GM18858 (cell line): ENCODE results near the gene SUCLG1.
"Not testable (repeated sequence)": the region's sequence is repeated elsewhere in the genome, so short reads cannot be mapped to it uniquely, and the experiment has no call there.

Experiments used
- ATAC-seq: cut with Tn5 transposase; IDR thresholded peaks from one replicate; pipeline ENCODE4 v1.9.1; 2021; ENCODE audit not compliant: unreplicated experiment

SUCLG1 gene

GRCh38 chr2:84424152-84424551 lies 34.9 kb downstream of the SUCLG1 start:
- no peak for ATAC-seq

- no peak for ATAC-seq
Measured at GRCh38 chr2:84421791-84422190, 37.3 kb downstream of the SUCLG1 start.

GRCh38 chr2:84421197-84421596 lies 37.9 kb downstream of the SUCLG1 start:
- ATAC-seq: no peak

- no peak for ATAC-seq
Measured at GRCh38 chr2:84417453-84418145, 41.5 kb downstream of the SUCLG1 start.

- no peak for ATAC-seq
Measured at GRCh38 chr2:84409531-84409930, 49.5 kb downstream of the SUCLG1 start.

GRCh38 chr2:84402111-84402510 lies 57.0 kb downstream of the SUCLG1 start:
- not testable (repeated sequence) for ATAC-seq

GRCh38 chr2:84399839-84400238 lies 59.2 kb downstream of the SUCLG1 start:
- not testable (repeated sequence) for ATAC-seq

GRCh38 chr2:84395820-84396219 lies 63.3 kb downstream of the SUCLG1 start:
- no peak for ATAC-seq

GRCh38 chr2:84394628-84395027 lies 64.5 kb downstream of the SUCLG1 start:
- ATAC-seq: no peak

- ATAC-seq: no peak
Measured at GRCh38 chr2:84393829-84394228, 65.3 kb downstream of the SUCLG1 start.

GRCh38 chr2:84389794-84390193 lies 69.3 kb downstream of the SUCLG1 start:
- no peak for ATAC-seq

- no peak for ATAC-seq
Measured at GRCh38 chr2:84388921-84389490, 70.1 kb downstream of the SUCLG1 start.

- ATAC-seq: no peak
Measured at GRCh38 chr2:84388133-84388532, 70.9 kb downstream of the SUCLG1 start.

- ATAC-seq: no peak
Measured at GRCh38 chr2:84386336-84387040, 72.6 kb downstream of the SUCLG1 start.

- no peak for ATAC-seq
Measured at GRCh38 chr2:84383271-84383670, 75.8 kb downstream of the SUCLG1 start.

GRCh38 chr2:84380875-84381274 lies 78.2 kb downstream of the SUCLG1 start:
- no peak for ATAC-seq

GRCh38 chr2:84378960-84379359 lies 80.1 kb downstream of the SUCLG1 start:
- no peak for ATAC-seq

GRCh38 chr2:84375020-84375419 lies 84.1 kb downstream of the SUCLG1 start:
- ATAC-seq: no peak

- ATAC-seq: no peak
Measured at GRCh38 chr2:84373866-84374265, 85.2 kb downstream of the SUCLG1 start.
